ENCODE measurements around the gene AFDN. TPM values are rescaled to one million over a fixed set of nuclear protein-coding genes. Genes with fewer than 3 reads are reported as not detected.

AFDN gene
- total RNA-seq, 2 experiments from 2014 or later = 12.5 to 13.9 TPM

DNA sequence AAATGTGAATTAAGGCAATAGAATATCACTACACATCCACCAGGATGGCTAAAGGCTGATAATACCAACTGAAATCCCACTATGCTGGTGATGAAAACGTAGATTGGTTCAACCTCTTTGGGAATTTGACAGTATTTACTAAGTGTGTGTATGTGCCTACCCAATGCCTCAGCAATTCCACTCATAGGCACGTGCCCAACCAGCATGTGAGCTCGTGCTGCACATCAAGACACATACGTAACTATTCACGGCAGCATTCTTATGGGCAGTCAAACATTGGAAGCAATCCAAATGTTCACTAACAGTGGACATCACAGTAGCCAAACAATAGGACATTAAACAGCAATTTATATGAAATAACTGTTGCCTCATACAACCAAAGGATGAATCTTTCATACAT lies 15.7 kb upstream of the AFDN start:
- no peaks in the 10 kb centered on the region for H3K9me3 Mint-ChIP-seq
- H3K4me3 Mint-ChIP-seq = no peak overlapping the region
- intact Hi-C loops (cut with micrococcal nuclease) = no loop called here

DNA sequence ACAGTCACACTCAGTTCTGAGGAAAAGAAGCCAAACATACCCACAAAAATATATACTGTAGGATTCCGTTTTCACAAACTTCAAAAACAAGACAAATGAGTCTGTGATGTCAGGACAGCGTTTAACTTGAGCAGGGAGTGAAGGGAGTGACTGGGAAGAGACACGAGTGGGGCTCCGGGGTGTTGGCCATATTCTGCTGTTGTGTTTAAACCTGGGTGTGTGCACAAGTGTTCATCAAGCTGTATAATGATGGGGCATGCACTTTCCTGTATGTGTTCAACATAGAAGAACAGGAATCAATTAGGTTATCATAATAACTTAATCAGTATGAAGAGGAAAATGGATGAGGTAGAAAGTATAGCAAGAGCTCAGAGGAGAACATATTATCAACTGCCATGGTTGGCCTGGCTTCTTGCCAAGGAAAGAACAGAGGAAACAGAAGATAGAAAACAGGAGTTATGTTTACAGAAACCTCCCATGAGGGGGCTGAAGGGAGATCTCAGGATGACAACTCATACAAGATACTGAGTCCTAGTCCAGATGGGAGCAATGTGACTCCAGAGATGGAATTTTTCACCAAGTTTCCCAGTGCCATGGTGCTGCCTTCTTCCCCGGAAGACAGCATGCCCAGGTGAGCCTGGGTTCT lies 15.1 kb upstream of the AFDN start:
- intact Hi-C loops (cut with micrococcal nuclease) = no loop called here
- no peaks in the 10 kb centered on the region for H3K9me3 Mint-ChIP-seq
- H3K4me1 Mint-ChIP-seq (ENCODE audit: low read depth) = no peaks in the 10 kb centered on the region
- no peak for DNase-seq
- peaks cover 28% of the 10 kb centered on the region for H3K27me3 Mint-ChIP-seq (ENCODE audit: low read depth)
- H3K36me3 Mint-ChIP-seq (ENCODE audit: low read depth) = no peaks in the 10 kb centered on the region
- CTCF ChIA-PET = no interaction called here
- H3K4me3 Mint-ChIP-seq = no peak overlapping the region
- no peak overlapping the region for H3K27ac Mint-ChIP-seq

More for the DNA sequence above, 15.7 kb upstream of the AFDN start:
- Mint-ChIP-seq H3K27ac (no peak overlapping the region), H3K36me3 (ENCODE audit: low read depth) (no peaks in the 10 kb centered on the region), H3K4me1 (ENCODE audit: low read depth) (no peaks in the 10 kb centered on the region), H3K27me3 (ENCODE audit: low read depth) (peaks cover 29% of the 10 kb centered on the region)
- CTCF ChIA-PET = no interaction called here
- DNase-seq = no peak

DNA sequence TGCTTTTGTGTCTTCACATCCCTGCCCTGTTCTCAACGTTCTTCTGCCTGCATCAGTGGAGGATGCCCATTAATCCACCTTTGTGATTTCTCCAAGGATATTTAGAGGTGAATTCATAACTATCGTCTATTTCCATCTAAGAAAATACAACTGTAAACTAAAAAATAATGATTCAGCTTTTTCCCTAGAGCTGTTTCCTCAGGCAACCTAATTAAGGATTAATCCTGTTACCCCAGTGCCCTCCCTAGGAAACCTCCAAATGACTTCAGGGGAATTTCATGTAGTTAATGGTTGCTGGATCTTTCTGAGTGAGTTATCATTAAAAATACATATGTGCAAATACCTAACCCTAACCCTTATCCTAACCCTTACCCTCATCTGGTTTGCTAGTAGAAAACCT lies 14.6 kb upstream of the AFDN start:
- Mint-ChIP-seq H3K4me1 (ENCODE audit: low read depth) (no peaks in the 10 kb centered on the region), H3K36me3 (ENCODE audit: low read depth) (no peaks in the 10 kb centered on the region), H3K9me3 (no peaks in the 10 kb centered on the region), H3K4me3 (no peak overlapping the region), H3K27ac (no peak overlapping the region), H3K27me3 (ENCODE audit: low read depth) (peaks cover 25% of the 10 kb centered on the region)
- CTCF ChIA-PET = no interaction called here
- intact Hi-C loops (cut with micrococcal nuclease) = no loop called here
- DNase-seq = no peak

DNA sequence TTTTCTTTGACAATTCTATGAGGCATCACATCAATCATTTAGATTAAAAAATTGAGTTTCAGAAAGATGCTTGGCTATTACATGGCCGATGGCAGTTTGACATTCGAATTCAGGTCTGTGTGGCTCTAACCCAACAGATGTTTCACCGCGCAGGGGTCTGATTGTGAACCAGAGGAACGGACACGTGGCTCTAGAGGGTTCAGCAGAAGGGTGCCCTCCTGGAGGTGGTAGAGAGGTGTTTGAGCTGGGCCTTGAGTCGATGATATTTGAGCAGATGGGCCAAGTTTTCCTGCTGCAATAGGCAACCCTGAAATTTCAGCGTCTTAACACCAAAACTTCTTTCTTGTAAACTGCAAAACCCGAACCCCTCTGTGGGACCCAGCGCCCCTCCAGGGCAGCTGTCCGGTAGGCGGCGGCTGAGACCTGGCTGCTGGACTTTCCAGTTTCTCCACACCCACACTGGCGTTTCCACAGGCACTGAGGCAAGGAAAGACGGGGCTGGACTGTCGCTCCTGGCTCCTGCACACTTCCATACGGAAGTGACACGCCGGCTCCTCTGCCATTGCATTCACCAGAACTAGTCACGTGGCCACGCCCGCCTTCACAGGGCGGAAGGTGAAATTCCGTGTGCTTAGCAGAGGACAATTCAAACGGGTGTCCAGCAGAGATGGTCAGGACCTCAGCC lies 11.3 kb upstream of the AFDN start:
- DNase-seq = no peak
- CTCF ChIA-PET = no interaction called here

DNA sequence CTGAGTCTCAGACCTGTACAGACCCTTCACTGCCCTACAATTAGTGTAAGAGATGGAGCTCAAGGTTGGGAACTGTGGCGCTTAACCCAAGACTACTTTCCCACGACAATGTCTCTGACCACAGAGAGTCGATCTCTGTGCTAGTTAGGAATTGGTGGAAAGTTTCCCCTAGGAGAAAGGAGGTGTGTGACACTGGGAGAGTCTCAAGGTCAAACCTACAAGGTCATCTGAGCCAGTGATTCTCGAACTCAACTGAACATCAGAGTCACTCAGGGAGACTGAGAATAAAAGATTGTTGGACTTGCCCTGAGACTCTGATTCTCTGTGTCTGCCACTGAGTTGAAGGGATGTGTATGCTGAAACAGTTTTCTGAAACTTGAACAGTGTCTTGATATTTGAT lies 9.7 kb upstream of the AFDN start:
- Mint-ChIP-seq H3K27me3 (ENCODE audit: low read depth) (peaks cover 38% of the 10 kb centered on the region), H3K36me3 (ENCODE audit: low read depth) (no peaks in the 10 kb centered on the region), H3K4me1 (ENCODE audit: low read depth) (no peaks in the 10 kb centered on the region), H3K4me3 (no peak overlapping the region), H3K9me3 (no peaks in the 10 kb centered on the region), H3K27ac (no peak overlapping the region)
- CTCF ChIA-PET = interaction anchor here (0.7 kb wide), 1 partner anchor 132 kb away, joined by 3 read pairs; no protein-coding TSS in a partner anchor
- DNase-seq = no peak
- intact Hi-C loops (cut with micrococcal nuclease) = no loop called here

More for the DNA sequence above, 11.3 kb upstream of the AFDN start:
- Mint-ChIP-seq H3K4me1 (ENCODE audit: low read depth) (no peaks in the 10 kb centered on the region), H3K4me3 (peak overlapping the region; percentile 62), H3K36me3 (ENCODE audit: low read depth) (no peaks in the 10 kb centered on the region), H3K9me3 (no peaks in the 10 kb centered on the region), H3K27me3 (ENCODE audit: low read depth) (peaks cover 41% of the 10 kb centered on the region), H3K27ac (no peak overlapping the region)
- intact Hi-C loops (cut with micrococcal nuclease) = no loop called here

DNA sequence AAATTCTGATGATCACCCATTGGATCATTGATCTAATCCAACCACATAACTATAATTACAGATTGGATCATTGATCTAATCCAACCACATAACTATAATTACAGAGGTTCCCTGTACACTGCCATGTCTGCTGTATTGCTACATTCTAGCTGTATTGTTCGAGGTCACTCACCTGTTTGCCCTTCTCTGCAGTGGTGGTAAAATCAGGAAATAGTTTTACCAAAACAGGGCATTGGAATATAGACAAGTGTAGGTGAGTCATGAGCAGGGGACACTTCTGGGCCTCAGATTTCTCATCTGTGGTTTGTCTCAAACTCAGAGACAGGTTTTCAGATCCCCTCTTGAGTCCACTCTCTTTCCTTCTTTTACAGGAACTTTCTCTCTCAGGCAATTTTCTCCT lies 9.0 kb upstream of the AFDN start:
- CTCF ChIA-PET = no interaction called here
- no peaks in the 10 kb centered on the region for H3K36me3 Mint-ChIP-seq (ENCODE audit: low read depth)

DNA sequence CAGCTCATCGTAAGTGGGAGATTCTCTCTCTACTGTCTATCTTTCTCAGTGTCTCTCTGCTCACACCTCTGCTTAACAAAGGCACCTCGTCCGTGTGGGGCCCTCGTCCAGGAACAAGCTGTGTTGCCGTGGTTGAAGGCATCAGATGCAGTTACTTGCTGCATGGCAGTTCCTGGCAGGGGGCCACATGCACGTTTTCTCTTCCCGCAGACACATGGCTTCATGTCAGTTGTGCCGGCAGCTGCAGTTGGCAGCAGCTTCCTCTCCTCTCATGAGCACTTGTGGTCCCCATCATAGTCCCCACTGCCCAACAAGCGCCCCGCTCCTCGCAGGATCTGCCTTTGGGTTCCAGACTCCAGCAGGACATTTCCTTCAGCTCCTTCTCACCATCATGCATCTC lies 7.1 kb upstream of the AFDN start:
- DNase-seq = no peak
- Mint-ChIP-seq H3K4me3 (no peak overlapping the region), H3K27ac (no peak overlapping the region), H3K36me3 (ENCODE audit: low read depth) (no peaks in the 10 kb centered on the region), H3K9me3 (no peaks in the 10 kb centered on the region), H3K27me3 (ENCODE audit: low read depth) (peaks cover 44% of the 10 kb centered on the region), H3K4me1 (ENCODE audit: low read depth) (no peaks in the 10 kb centered on the region)
- CTCF ChIA-PET = no interaction called here
- intact Hi-C loops (cut with micrococcal nuclease) = no loop called here

More for the DNA sequence above, 9.0 kb upstream of the AFDN start:
- no peak overlapping the region for H3K4me3 Mint-ChIP-seq
- no peak for DNase-seq
- no peaks in the 10 kb centered on the region for H3K4me1 Mint-ChIP-seq (ENCODE audit: low read depth)
- no peak overlapping the region for H3K27ac Mint-ChIP-seq
- peaks cover 40% of the 10 kb centered on the region for H3K27me3 Mint-ChIP-seq (ENCODE audit: low read depth)
- no peaks in the 10 kb centered on the region for H3K9me3 Mint-ChIP-seq
- intact Hi-C loops (cut with micrococcal nuclease) = no loop called here

DNA sequence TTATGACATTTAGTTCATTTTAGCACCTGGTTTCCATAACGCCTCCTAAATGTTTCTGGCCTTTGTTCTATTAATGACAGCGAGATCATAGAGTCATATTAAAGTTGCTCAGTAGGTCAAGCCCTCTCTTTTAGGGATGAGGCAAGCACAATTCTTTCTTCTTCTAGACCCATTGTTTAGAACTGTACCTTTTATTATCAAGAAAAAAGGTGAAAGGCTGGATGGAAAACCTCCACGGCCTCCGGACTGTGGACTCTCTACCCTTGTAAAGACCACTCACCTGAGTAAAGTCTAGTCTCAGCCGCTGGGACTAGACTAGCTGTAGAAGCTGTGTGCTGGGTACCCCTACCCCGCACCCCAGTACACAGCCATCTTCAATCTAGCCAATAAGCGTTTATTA lies 6.0 kb upstream of the AFDN start:
- no peaks in the 10 kb centered on the region for H3K9me3 Mint-ChIP-seq
- CTCF ChIA-PET = no interaction called here
- H3K4me3 Mint-ChIP-seq = no peak overlapping the region
- peaks cover 54% of the 10 kb centered on the region for H3K27me3 Mint-ChIP-seq (ENCODE audit: low read depth)
- H3K4me1 Mint-ChIP-seq (ENCODE audit: low read depth) = peaks cover 4% of the 10 kb centered on the region
- no peak overlapping the region for H3K27ac Mint-ChIP-seq
- H3K36me3 Mint-ChIP-seq (ENCODE audit: low read depth) = no peaks in the 10 kb centered on the region
- DNase-seq = no peak
- intact Hi-C loops (cut with micrococcal nuclease) = no loop called here

DNA sequence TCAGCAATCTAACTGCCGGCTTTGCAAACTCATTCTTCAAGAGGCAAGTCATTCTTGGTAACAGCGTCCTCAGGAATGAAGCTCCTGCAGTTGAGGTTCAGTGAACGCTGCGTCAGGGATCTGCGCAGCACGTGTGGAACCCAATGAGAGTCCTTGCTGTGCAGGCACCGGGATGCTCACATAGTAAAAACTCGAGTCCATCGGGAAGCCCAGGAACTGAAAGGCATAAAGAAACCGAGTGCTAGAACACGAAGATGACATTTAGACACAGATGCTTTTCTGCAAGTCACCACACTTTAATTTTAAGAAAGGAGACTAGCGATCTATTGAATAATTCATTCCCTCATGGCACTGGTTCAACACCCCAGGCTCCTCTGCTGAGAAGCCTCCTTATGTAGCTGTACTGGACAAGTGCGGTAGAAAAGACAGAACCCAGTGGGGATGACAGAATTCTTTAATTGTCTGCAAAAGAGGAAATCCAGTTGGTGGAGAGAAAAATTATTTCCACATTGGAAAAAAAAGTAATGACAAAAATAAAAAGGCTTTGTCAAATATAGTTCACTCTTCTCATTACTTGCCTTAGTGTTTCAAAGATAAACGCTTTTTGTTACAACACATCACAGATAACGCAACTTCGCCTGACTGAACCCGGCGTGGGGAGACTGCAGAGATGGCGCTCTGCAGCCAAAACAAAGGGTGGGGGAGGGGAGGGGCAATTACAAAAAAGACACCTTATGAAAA lies 1.9 kb upstream of the AFDN start:
- Mint-ChIP-seq H3K4me1 (ENCODE audit: low read depth) (peaks cover 14% of the 10 kb centered on the region), H3K36me3 (ENCODE audit: low read depth) (peaks cover 3% of the 10 kb centered on the region), H3K27me3 (ENCODE audit: low read depth) (peaks cover 55% of the 10 kb centered on the region), H3K9me3 (no peaks in the 10 kb centered on the region), H3K27ac (no peak overlapping the region), H3K4me3 (no peak overlapping the region)
- no peak for DNase-seq
- CTCF ChIA-PET = interaction anchor here (0.5 kb wide), 1 partner anchor 121 kb away, joined by 3 read pairs; no protein-coding TSS in a partner anchor
- intact Hi-C loops (cut with micrococcal nuclease) = loop anchor here (5.0 kb wide), 1 partner anchor 127 kb away; no protein-coding TSS in a partner anchor

DNA sequence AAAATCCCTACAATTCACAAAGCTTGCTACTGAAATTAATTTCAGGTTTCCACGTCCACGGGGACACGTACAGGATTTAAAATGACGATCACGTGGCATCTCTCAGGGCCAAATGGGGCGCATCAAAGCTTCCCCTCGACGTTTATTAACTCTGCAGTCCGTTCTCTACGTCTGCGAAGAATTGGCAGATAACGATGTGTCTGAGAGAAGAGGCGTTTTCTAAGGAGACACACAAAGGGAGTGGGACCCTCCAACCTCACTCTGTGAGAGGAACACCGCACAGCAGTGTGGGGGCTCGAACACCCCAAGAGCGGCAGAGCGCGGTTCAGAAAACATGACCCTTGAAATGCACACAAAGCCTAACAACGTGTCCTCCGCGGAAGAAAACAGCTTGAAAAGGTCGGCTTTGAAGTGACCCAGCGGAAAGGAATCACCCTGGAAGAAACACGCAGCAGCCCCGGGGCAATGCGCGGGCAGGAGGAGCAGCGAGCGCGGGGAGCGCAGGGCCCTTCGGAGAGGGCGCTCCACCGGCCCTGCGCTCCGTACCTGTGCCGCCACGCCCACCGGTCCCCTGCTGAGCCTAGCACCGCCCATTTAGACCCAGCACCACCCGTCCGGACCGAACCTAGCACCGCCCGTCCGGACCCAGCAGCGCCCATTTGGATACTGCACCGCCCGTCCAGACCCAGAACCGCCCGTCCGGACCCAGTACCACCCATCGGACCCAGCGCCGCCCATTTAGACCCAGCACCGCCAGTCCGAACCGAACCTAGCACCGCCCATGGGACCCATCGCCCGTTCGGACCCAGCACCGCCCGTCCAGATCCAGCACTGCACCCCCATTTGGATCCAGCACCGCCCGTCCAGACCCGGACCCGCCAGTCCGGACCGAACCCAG lies 1.1 kb upstream of the AFDN start:
- Mint-ChIP-seq H3K9me3 (no peaks in the 10 kb centered on the region), H3K36me3 (ENCODE audit: low read depth) (peaks cover 3% of the 10 kb centered on the region), H3K4me3 (peak overlapping the region; percentile 78), H3K27ac (no peak overlapping the region), H3K4me1 (ENCODE audit: low read depth) (peaks cover 14% of the 10 kb centered on the region), H3K27me3 (ENCODE audit: low read depth) (peaks cover 56% of the 10 kb centered on the region)
- intact Hi-C loops (cut with micrococcal nuclease) = loop anchor here (5.0 kb wide), 1 partner anchor 128 kb away; no protein-coding TSS in a partner anchor
- CTCF ChIA-PET = no interaction called here
- DNase-seq = peak; percentile 19

DNA sequence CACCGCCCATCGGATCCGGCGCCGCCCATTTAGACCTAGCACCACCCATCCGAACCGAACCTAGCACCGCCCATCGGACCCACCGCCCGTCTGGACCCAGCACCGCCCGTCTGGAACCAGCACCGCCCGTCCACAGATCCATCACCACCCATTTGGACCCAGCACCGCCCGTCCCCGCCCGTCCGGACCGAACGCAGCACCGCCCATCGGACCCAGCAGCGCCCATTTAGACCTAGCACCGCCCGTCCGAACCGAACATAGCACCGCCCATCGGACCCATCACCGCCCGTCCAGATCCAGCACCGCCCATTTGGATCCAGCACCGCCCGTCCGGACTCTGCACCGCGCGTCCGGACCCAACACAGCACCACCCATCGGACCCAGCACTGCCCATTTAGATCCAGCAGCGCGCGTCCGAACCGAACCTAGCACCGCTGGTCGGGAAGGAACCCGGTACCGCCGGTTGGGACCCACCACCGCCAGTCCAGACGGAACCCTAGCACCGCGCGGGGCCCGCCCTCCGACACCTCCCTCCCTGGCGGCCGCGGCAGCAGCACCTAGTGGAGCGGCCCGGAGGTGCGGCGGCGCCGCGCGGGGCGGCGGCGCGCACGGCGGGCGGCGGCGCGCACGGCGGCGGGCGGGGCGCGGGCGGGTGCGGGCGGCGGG lies 348 bp upstream of the AFDN start:
- CTCF ChIA-PET = no interaction called here
- H3K9me3 Mint-ChIP-seq = no peaks in the 10 kb centered on the region
- peaks cover 59% of the 10 kb centered on the region for H3K27me3 Mint-ChIP-seq (ENCODE audit: low read depth)
- intact Hi-C loops (cut with micrococcal nuclease) = loop anchor here (5.0 kb wide), 1 partner anchor 129 kb away; no protein-coding TSS in a partner anchor
- H3K36me3 Mint-ChIP-seq (ENCODE audit: low read depth) = peaks cover 3% of the 10 kb centered on the region
- peak; percentile 69 for DNase-seq
- H3K4me3 Mint-ChIP-seq = peak overlapping the region; percentile 78
- no peak overlapping the region for H3K27ac Mint-ChIP-seq
- peaks cover 19% of the 10 kb centered on the region for H3K4me1 Mint-ChIP-seq (ENCODE audit: low read depth)

All from activated naive CD4-positive, alpha-beta T cell treated with anti-CD3 and anti-CD28 coated beads for 36 hours (primary cell).